Fibroblast of lung (primary cell): ENCODE data around the gene SLC6A2. TPM values are rescaled to one million over a fixed set of nuclear protein-coding genes. Genes with fewer than 3 reads are reported as not detected.

Source experiments
- DNase-seq, 2 donors: peaks; one replicate each; pipeline versions ENCODE4 v3.0.0 to v3.0.0-alpha.2; 2010; ENCODE audit warnings: low read depth in 2 of 2
- H2AFZ ChIP-seq: 2 replicates; pipeline ENCODE4 v1.5.1; 2012; ENCODE audit warnings: low read length, control low read depth, inconsistent platforms
- H3K27ac ChIP-seq: 2 replicates; pipeline ENCODE4 v1.5.1; 2011; ENCODE audit warnings: low read length, control low read depth; ENCODE audit not compliant: insufficient read depth
- H3K27me3 ChIP-seq: 2 replicates; pipeline ENCODE4 v1.5.1; 2011; ENCODE audit warnings: mild to moderate bottlenecking, low read length; ENCODE audit not compliant: control insufficient read depth, insufficient read depth
- H3K36me3 ChIP-seq: 2 replicates; pipeline ENCODE4 v1.5.1; 2011; ENCODE audit warnings: low read length; ENCODE audit not compliant: control insufficient read depth, insufficient read depth
- H3K4me1 ChIP-seq: 2 replicates; pipeline ENCODE4 v1.5.1; 2011; ENCODE audit warnings: low read length; ENCODE audit not compliant: control insufficient read depth, insufficient read depth; ENCODE audit errors: extremely low read depth
- H3K4me2 ChIP-seq: 2 replicates; pipeline ENCODE4 v1.5.1; 2011; ENCODE audit warnings: low read length, control low read depth; ENCODE audit not compliant: insufficient read depth; ENCODE audit errors: extremely low read depth
- H3K4me3 ChIP-seq, 4 experiments: fragments of 200-600 bp in 1 of 4; sonication (generic) in 1 of 4; replicated peaks in 1 of 4; 2 replicates each; pipeline ENCODE4 v1.5.1; 2011 to 2016; ENCODE audit warnings: low read length in 4 of 4, low read depth in 3 of 4, mild to moderate bottlenecking in 3 of 4, control low read depth in 2 of 4, inconsistent platforms in 1 of 4, mixed read lengths in 1 of 4; ENCODE audit not compliant: insufficient read depth in 1 of 4; ENCODE audit errors: control extremely low read depth in 1 of 4
- H3K79me2 ChIP-seq: 2 replicates; pipeline ENCODE4 v1.5.1; 2012; ENCODE audit warnings: mild to moderate bottlenecking, low read length, inconsistent platforms; ENCODE audit not compliant: control insufficient read depth, insufficient read depth
- H3K9ac ChIP-seq: 2 replicates; pipeline ENCODE4 v1.5.1; 2011; ENCODE audit warnings: mild to moderate bottlenecking, low read length, control low read depth; ENCODE audit not compliant: insufficient read depth
- H3K9me3 ChIP-seq: 2 replicates; pipeline ENCODE4 v1.5.1; 2012; ENCODE audit warnings: low read depth, low read length; ENCODE audit not compliant: control insufficient read depth, insufficient read depth
- H4K20me1 ChIP-seq: 2 replicates; pipeline ENCODE4 v1.5.1; 2011; ENCODE audit warnings: low read length; ENCODE audit not compliant: control insufficient read depth, insufficient read depth; ENCODE audit errors: extremely low read depth
- EZH2 ChIP-seq: IDR thresholded peaks from 2 replicates; pipeline ENCODE4 v1.5.1; 2012; ENCODE audit warnings: low read length, control low read depth, mild to moderate bottlenecking; ENCODE audit errors: missing control alignments
- polyA plus RNA-seq, 2 donors: library from polyadenylated mRNA; depleted of rRNA in 1 of 2; stranded (reverse) in 1 of 2; unstranded in 1 of 2; fragments of >200 nt; gene quantifications; 2 replicates each; pipeline ENCODE4 v1.2.1, GENCODE V29; 2011 to 2012; ENCODE audit warnings: missing spikeins in 1 of 2
- total RNA-seq: library from RNA; depleted of rRNA; stranded (reverse); fragments of >200 nt; gene quantifications from 2 replicates; pipeline ENCODE4 v1.2.1, GENCODE V29; 2014
- TF ChIP-seq, protein P1 (sequence below), 2 donors: IDR thresholded peaks in 1 of 2; conservative IDR thresholded peaks in 1 of 2; 1 replicate in 1 of 2; 2 replicates in 1 of 2; pipeline ENCODE4 v1.5.1; 2011 to 2012; ENCODE audit warnings: low read length in 2 of 2, control low read depth in 1 of 2, inconsistent platforms in 1 of 2, low read depth in 1 of 2, mild to moderate bottlenecking in 1 of 2

SLC6A2 gene
- total and polyA plus RNA-seq, 2 donors (not counting 1 experiment from before 2014, with no cell fraction given), result not detected

- no peaks in the 10 kb centered on the region for H3K4me1 ChIP-seq
- no peak overlapping the region for H2AFZ ChIP-seq
- no peaks in the 10 kb centered on the region for H3K27me3 ChIP-seq
- no peak overlapping the region for H3K9ac ChIP-seq
- no peaks in the 10 kb centered on the region for H3K36me3 ChIP-seq
- H3K9me3 ChIP-seq, result no peaks in the 10 kb centered on the region
- DNase-seq, result no peak
- H3K79me2 ChIP-seq, result no peaks in the 10 kb centered on the region
- H3K27ac ChIP-seq, result no peak overlapping the region
- H3K4me3 ChIP-seq, result no peak overlapping the region
- no peaks in the 10 kb centered on the region for H4K20me1 ChIP-seq
- TF ChIP-seq, protein P1, sequence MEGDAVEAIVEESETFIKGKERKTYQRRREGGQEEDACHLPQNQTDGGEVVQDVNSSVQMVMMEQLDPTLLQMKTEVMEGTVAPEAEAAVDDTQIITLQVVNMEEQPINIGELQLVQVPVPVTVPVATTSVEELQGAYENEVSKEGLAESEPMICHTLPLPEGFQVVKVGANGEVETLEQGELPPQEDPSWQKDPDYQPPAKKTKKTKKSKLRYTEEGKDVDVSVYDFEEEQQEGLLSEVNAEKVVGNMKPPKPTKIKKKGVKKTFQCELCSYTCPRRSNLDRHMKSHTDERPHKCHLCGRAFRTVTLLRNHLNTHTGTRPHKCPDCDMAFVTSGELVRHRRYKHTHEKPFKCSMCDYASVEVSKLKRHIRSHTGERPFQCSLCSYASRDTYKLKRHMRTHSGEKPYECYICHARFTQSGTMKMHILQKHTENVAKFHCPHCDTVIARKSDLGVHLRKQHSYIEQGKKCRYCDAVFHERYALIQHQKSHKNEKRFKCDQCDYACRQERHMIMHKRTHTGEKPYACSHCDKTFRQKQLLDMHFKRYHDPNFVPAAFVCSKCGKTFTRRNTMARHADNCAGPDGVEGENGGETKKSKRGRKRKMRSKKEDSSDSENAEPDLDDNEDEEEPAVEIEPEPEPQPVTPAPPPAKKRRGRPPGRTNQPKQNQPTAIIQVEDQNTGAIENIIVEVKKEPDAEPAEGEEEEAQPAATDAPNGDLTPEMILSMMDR (conservative IDR thresholded peaks at IDR 0.05 in 1 of 2, IDR thresholded peaks at IDR 0.05 in 1 of 2; ENCODE audit: low read depth in 1 of 2, low read length in 2 of 2), result no peak
- no peak for TF ChIP-seq EZH2
- H3K4me2 ChIP-seq, result no peak overlapping the region
Measured at GRCh38 chr16:55667753-55668152, 12.0 kb downstream of the SLC6A2 start.

GRCh38 chr16:55668340-55669281, 12.8 kb downstream of the SLC6A2 start:
- Histone ChIP-seq H2AFZ (no peak overlapping the region), H3K36me3 (no peaks in the 10 kb centered on the region), H3K9ac (no peak overlapping the region), H4K20me1 (no peaks in the 10 kb centered on the region), H3K4me1 (no peaks in the 10 kb centered on the region), H3K27me3 (no peaks in the 10 kb centered on the region), H3K4me2 (no peak overlapping the region), H3K79me2 (no peaks in the 10 kb centered on the region), H3K4me3 (no peak overlapping the region), H3K27ac (no peak overlapping the region), H3K9me3 (no peaks in the 10 kb centered on the region)
- TF ChIP-seq EZH2, result no peak
- TF ChIP-seq, protein P1 (conservative IDR thresholded peaks at IDR 0.05 in 1 of 2, IDR thresholded peaks at IDR 0.05 in 1 of 2; ENCODE audit: low read depth in 1 of 2, low read length in 2 of 2), result no peak
- DNase-seq, result peak in 1 of 2 donors; percentile 15

DNA sequence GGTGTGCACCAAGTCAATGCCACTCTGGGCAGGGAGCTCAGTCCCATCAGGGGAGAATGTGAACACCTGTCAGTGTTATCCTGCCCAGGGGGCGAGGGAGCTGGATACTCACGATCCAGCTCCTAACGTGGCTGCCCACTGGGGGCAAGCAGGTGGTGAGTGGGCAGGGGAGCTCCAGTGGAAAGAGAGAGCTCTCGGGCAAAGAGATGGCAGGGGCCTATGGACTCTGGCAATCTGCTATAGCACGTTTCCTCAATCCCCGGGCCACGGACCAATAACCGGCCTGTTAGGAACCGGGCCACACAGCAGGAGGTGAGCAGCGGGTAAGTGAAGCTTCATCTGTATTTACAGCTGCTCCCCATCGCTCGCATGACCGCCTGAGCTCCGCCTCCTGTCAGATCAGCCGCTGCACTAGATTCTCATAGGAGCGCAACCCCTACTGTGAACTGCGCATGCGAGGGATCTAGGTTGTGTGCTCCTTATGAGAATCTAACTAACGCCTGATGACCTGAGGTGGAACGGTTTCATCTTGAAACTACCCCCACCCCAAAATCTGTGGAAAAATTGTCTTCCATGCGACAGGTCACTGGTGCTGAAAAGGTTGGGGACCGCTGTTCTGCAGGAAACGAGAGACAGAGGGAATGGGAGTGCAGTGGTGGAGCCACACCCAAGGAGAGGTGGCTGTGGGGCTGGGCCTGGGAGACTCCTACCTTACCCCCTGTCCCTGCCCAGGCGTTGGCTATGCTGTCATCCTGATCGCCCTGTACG, 15.6 kb downstream of the SLC6A2 start:
- no peak overlapping the region for H3K4me2 ChIP-seq
- H3K27me3 ChIP-seq, result no peaks in the 10 kb centered on the region
- H4K20me1 ChIP-seq, result no peaks in the 10 kb centered on the region
- H3K27ac ChIP-seq, result no peak overlapping the region
- no peaks in the 10 kb centered on the region for H3K79me2 ChIP-seq
- no peaks in the 10 kb centered on the region for H3K9me3 ChIP-seq
- H3K9ac ChIP-seq, result no peak overlapping the region
- no peak overlapping the region for H3K4me3 ChIP-seq
- no peak for DNase-seq
- no peak overlapping the region for H2AFZ ChIP-seq
- H3K4me1 ChIP-seq, result no peaks in the 10 kb centered on the region
- TF ChIP-seq EZH2, result no peak
- TF ChIP-seq, protein P1 (conservative IDR thresholded peaks at IDR 0.05 in 1 of 2, IDR thresholded peaks at IDR 0.05 in 1 of 2; ENCODE audit: low read depth in 1 of 2, low read length in 2 of 2), result no peak
- no peaks in the 10 kb centered on the region for H3K36me3 ChIP-seq
